Gastroesophageal sphincter (tissue), 4 donors: ENCODE data around the gene CLCNKA. TPM values are rescaled to one million over a fixed set of nuclear protein-coding genes. Genes with fewer than 3 reads are reported as not detected.
"Not testable (repeated sequence)": the region's sequence is repeated elsewhere in the genome, so short reads cannot be mapped to it uniquely, and the experiment has no call there.

Experiments
- ATAC-seq: fragments of 150-250 bp; one replicate; pipeline ENCODE4 v1.9.1; 2016; ENCODE audit warnings: mild to moderate bottlenecking, moderate library complexity
- H3K27ac ChIP-seq, 4 donors: fragments of 200-600 bp; sonication (generic) in 3 of 4; 1 replicate in 3 of 4; 2 replicates in 1 of 4; pipeline ENCODE4 v1.5.1; 2016 to 2019
- H3K27me3 ChIP-seq: fragments of 200-600 bp; sonication (generic); one replicate; pipeline ENCODE4 v1.5.1; 2019
- H3K36me3 ChIP-seq, 2 donors: fragments of 200-600 bp; sonication (generic); one replicate each; pipeline ENCODE4 v1.5.1; 2019; ENCODE audit warnings: control low read depth in 1 of 2
- H3K4me1 ChIP-seq, 3 donors: fragments of 200-600 bp; sonication (generic); 1 replicate in 2 of 3; 2 replicates in 1 of 3; pipeline ENCODE4 v1.5.1; 2016 to 2019; ENCODE audit warnings: control low read depth in 2 of 3
- H3K4me3 ChIP-seq, 2 donors: fragments of 200-600 bp; sonication (generic); one replicate each; pipeline ENCODE4 v1.5.1; 2019; ENCODE audit warnings: mild to moderate bottlenecking in 1 of 2, moderate library complexity in 1 of 2
- H3K9me3 ChIP-seq, 3 donors: fragments of 200-600 bp; sonication (generic); one replicate each; pipeline ENCODE4 v1.5.1; 2017 to 2019; ENCODE audit warnings: control low read depth in 2 of 3
- CTCF ChIP-seq, 4 experiments: fragments of 200-600 bp in 2 of 4; fragments of 450-650 bp in 2 of 4; sonication (generic) in 1 of 4; IDR thresholded peaks; one replicate each; pipeline ENCODE4 v1.5.1; 2017 to 2019; ENCODE audit warnings: antibody characterized with exemption in 4 of 4, mild to moderate bottlenecking in 2 of 4, moderate library complexity in 2 of 4
- EP300 ChIP-seq: sonication (generic); formaldehyde crosslinking; IDR thresholded peaks from one replicate; pipeline ENCODE4 v1.6.1; 2017; ENCODE audit warnings: antibody characterized with exemption, mild to moderate bottlenecking
- POLR2A ChIP-seq, 2 donors: fragments of 450-650 bp; IDR thresholded peaks; one replicate each; pipeline ENCODE4 v1.6.1; 2017; ENCODE audit warnings: antibody characterized with exemption in 2 of 2, mild to moderate bottlenecking in 2 of 2, moderate library complexity in 1 of 2
- POLR2AphosphoS5 ChIP-seq: sonication (generic); formaldehyde crosslinking; IDR thresholded peaks from one replicate; pipeline ENCODE4 v1.6.1; 2017; ENCODE audit warnings: antibody characterized with exemption
- WGBS, 2 donors: methylation state at CpG; one replicate each; pipeline ENCODE4 v1.1.5; 2018; ENCODE audit warnings: low coverage in 1 of 2; 5-methylcytosine and 5-hydroxymethylcytosine counted together
- total RNA-seq, 4 donors: library from RNA; depleted of rRNA; stranded (reverse); fragments of >200 nt; gene quantifications; one replicate each; pipeline ENCODE4 v1.1.0, GENCODE V29; 2016

The CLCNKA gene
- total RNA-seq, 4 donors from 2014 or later: 0.08 to 3.0 (median 0.20) TPM; not detected in 1

- TF ChIP-seq EP300: no peak
- Histone ChIP-seq H3K36me3 (no peaks in the 10 kb centered on the region), H3K27ac (no peak overlapping the region), H3K27me3 (no peaks in the 10 kb centered on the region), H3K4me1 (peaks cover 0 to 28% (median 4%) of the 10 kb centered on the region in 3 donors), H3K9me3 (no peaks in the 10 kb centered on the region), H3K4me3 (no peak overlapping the region)
- WGBS, 2 donors: 95% methylated on average over 11 of the region's 11 CpGs; no CpG with 5 or more reads in 1 of the 2 donors
- ATAC-seq: no peak
Measured at GRCh38 chr1:15998929-15999328, 22.9 kb upstream of the CLCNKA start.

GRCh38 chr1:16001274-16001673 lies 20.6 kb upstream of the CLCNKA start:
- not testable (repeated sequence) for ATAC-seq, H3K27me3 ChIP-seq, H3K27ac ChIP-seq, H3K9me3 ChIP-seq, H3K4me3 ChIP-seq, H3K36me3 ChIP-seq
- 91 to 100% methylated on average over 4 to 8 of the region's 10 CpGs for WGBS, 2 donors
- H3K4me1 ChIP-seq: peaks cover 0 to 10% (median 0%) of the 10 kb centered on the region in 3 donors

GRCh38 chr1:16005597-16005996 lies 16.2 kb upstream of the CLCNKA start:
- TF ChIP-seq EP300 (no peak), CTCF (IDR thresholded peaks at IDR 0.05) (no peak)
- H3K9me3 ChIP-seq: no peaks in the 10 kb centered on the region
- no peak overlapping the region for H3K27ac ChIP-seq
- no peak overlapping the region for H3K4me3 ChIP-seq
- no peaks in the 10 kb centered on the region for H3K36me3 ChIP-seq
- no peaks in the 10 kb centered on the region for H3K27me3 ChIP-seq
- H3K4me1 ChIP-seq: peaks cover 0 to 8% (median 0%) of the 10 kb centered on the region in 3 donors
- ATAC-seq: no peak
- WGBS, 2 donors: 84 to 100% methylated on average over 2 to 4 of the region's 5 CpGs

GRCh38 chr1:16006010-16006409 lies 15.8 kb upstream of the CLCNKA start:
- no peak overlapping the region for H3K27ac ChIP-seq
- H3K9me3 ChIP-seq: no peaks in the 10 kb centered on the region
- no peaks in the 10 kb centered on the region for H3K27me3 ChIP-seq
- H3K4me3 ChIP-seq: no peak overlapping the region
- ATAC-seq: no peak
- 80% methylated on average over 1 of the region's 11 CpGs; no CpG with 5 or more reads in 1 of the 2 donors for WGBS, 2 donors
- H3K36me3 ChIP-seq: no peaks in the 10 kb centered on the region
- peaks cover 0 to 8% (median 0%) of the 10 kb centered on the region in 3 donors for H3K4me1 ChIP-seq
- TF ChIP-seq EP300: no peak
- no peak for TF ChIP-seq CTCF (IDR thresholded peaks at IDR 0.05)
- TF ChIP-seq POLR2AphosphoS5: no peak
- TF ChIP-seq POLR2A (IDR thresholded peaks at IDR 0.05): no peak

- H3K36me3 ChIP-seq: no peaks in the 10 kb centered on the region
- no peak for TF ChIP-seq EP300
- no peak for TF ChIP-seq POLR2AphosphoS5
- TF ChIP-seq POLR2A (IDR thresholded peaks at IDR 0.05): no peak
- TF ChIP-seq CTCF (IDR thresholded peaks at IDR 0.05): peak in 1 of 4 experiments; percentile 17
- 41 to 48% methylated on average over 4 to 5 of the region's 9 CpGs for WGBS, 2 donors
- no peaks in the 10 kb centered on the region for H3K27me3 ChIP-seq
- no peaks in the 10 kb centered on the region for H3K9me3 ChIP-seq
- ATAC-seq: no peak
- H3K4me1 ChIP-seq: peaks cover 0 to 8% (median 0%) of the 10 kb centered on the region in 3 donors
- H3K27ac ChIP-seq: no peak overlapping the region
- H3K4me3 ChIP-seq: no peak overlapping the region
Measured at GRCh38 chr1:16006552-16007485, 15.0 kb upstream of the CLCNKA start.
